GM23248 (cell line): ENCODE measurements around the gene SH3BP1.

ENCODE experiments used
- EZH2 ChIP-seq: fragments of 200-600 bp; sonication (generic); IDR thresholded peaks from 2 replicates; pipeline ENCODE4 v1.6.1; 2018; ENCODE audit warnings: antibody characterized with exemption, mild to moderate bottlenecking; ENCODE audit not compliant: insufficient read depth, poor library complexity, severe bottlenecking
- EZH2phosphoT487 ChIP-seq: fragments of 200-600 bp; sonication (generic); IDR thresholded peaks from 2 replicates; pipeline ENCODE4 v1.6.1; 2018; ENCODE audit warnings: antibody characterized with exemption, moderate library complexity, mild to moderate bottlenecking, low read depth; ENCODE audit not compliant: insufficient read depth

- TF ChIP-seq EZH2phosphoT487 (no peak), EZH2 (no peak)
Observed at GRCh38 chr22:37680191-37680851, 40.9 kb downstream of the SH3BP1 start.
